IMR-90 (cell line): ENCODE data around the gene SWAP70. TPM values are rescaled to one million over a fixed set of nuclear protein-coding genes. Genes with fewer than 3 reads are reported as not detected.
A peak's percentile ranks its signal among the peaks of the same experiment; 100 is the strongest.

Source experiments
- ATAC-seq: fragments of 200-7000 bp; cut with Tn5 transposase; 2 replicates; pipeline ENCODE4 v1.9.1; 2020; ENCODE audit warnings: low read depth, mild to moderate bottlenecking, moderate library complexity
- BruUV-seq: library from RNA; stranded (reverse); fragments of 400-500 nt; replicated peaks from 2 replicates; lab custom pipeline; 2021; lab: Mats Ljungman, UMichigan
- CTCF ChIA-PET: fragments of 300-600 bp; formaldehyde crosslinking; extraction: SDS; loops from one replicate; lab custom pipeline; 2021; ENCODE audit warnings: antibody characterized with exemption; lab: Yijun Ruan, JAX
- POLR2A ChIA-PET: fragments of 300-600 bp; sonication (Branson Sonifier 250); formaldehyde crosslinking; loops from one replicate; lab custom pipeline; 2022; ENCODE audit warnings: antibody characterized with exemption; ENCODE audit not compliant: unreplicated experiment; lab: Charles Lee
- DNase-seq: peaks from one replicate; pipeline ENCODE4 v3.0.0; 2013
- H2AFZ ChIP-seq: replicated peaks from 2 replicates; pipeline ENCODE3; 2013; ENCODE audit warnings: low read length, mild to moderate bottlenecking; ENCODE audit not compliant: poor library complexity
- H2AK5ac ChIP-seq: 2 replicates; pipeline ENCODE4 v1.6.1; 2013; ENCODE audit warnings: low read depth, low read length, inconsistent platforms
- H2AK9ac ChIP-seq: replicated peaks from 2 replicates; pipeline ENCODE3; 2013; ENCODE audit warnings: mild to moderate bottlenecking, low read depth, low read length, moderate library complexity; ENCODE audit not compliant: poor library complexity
- H2BK120ac ChIP-seq: 2 replicates; pipeline ENCODE4 v1.6.1; 2013; ENCODE audit warnings: low read depth, low read length, inconsistent platforms
- H2BK15ac ChIP-seq: 3 replicates; pipeline ENCODE4 v1.6.1; 2013; ENCODE audit warnings: low read depth, low read length, inconsistent platforms
- H2BK20ac ChIP-seq: 2 replicates; pipeline ENCODE4 v1.6.1; 2013; ENCODE audit warnings: low read depth, mild to moderate bottlenecking, inconsistent platforms, low read length, moderate library complexity
- H2BK5ac ChIP-seq: 2 replicates; pipeline ENCODE4 v1.6.1; 2013; ENCODE audit warnings: mild to moderate bottlenecking, low read depth, low read length, inconsistent platforms; ENCODE audit not compliant: poor library complexity, severe bottlenecking
- H3K14ac ChIP-seq: replicated peaks from 2 replicates; pipeline ENCODE4 v1.6.1; 2013; ENCODE audit warnings: low read depth, low read length, inconsistent platforms
- H3K18ac ChIP-seq: 2 replicates; pipeline ENCODE4 v1.6.1; 2013; ENCODE audit warnings: low read depth, low read length, control low read depth
- H3K23ac ChIP-seq: 2 replicates; pipeline ENCODE4 v1.6.1; 2013; ENCODE audit warnings: low read depth, low read length, inconsistent platforms
- H3K27ac ChIP-seq: 2 replicates; pipeline ENCODE4 v1.5.1; 2013; ENCODE audit warnings: mild to moderate bottlenecking, control low read depth, low read length; ENCODE audit not compliant: insufficient read depth
- H3K27me3 ChIP-seq: 2 replicates; pipeline ENCODE4 v1.6.1; 2013; ENCODE audit warnings: low read length; ENCODE audit not compliant: control insufficient read depth, insufficient read depth
- H3K36me3 ChIP-seq: 2 replicates; pipeline ENCODE4 v1.6.1; 2013; ENCODE audit warnings: low read length, mixed read lengths; ENCODE audit not compliant: control insufficient read depth, insufficient read depth
- H3K4ac ChIP-seq: 2 replicates; pipeline ENCODE4 v1.6.1; 2013; ENCODE audit warnings: low read depth, low read length, inconsistent platforms
- H3K4me1 ChIP-seq: 2 replicates; pipeline ENCODE4 v1.6.1; 2013; ENCODE audit warnings: low read length, mixed read lengths; ENCODE audit not compliant: control insufficient read depth, insufficient read depth
- H3K4me2 ChIP-seq: 2 replicates; pipeline ENCODE4 v1.6.1; 2013; ENCODE audit warnings: low read depth, mild to moderate bottlenecking, control low read depth, low read length, moderate library complexity
- H3K4me3 ChIP-seq: 2 replicates; pipeline ENCODE4 v1.5.1; 2013; ENCODE audit warnings: low read depth, mild to moderate bottlenecking, control low read depth, low read length, moderate library complexity; ENCODE audit not compliant: insufficient read depth
- H3K56ac ChIP-seq: 2 replicates; pipeline ENCODE4 v1.6.1; 2013; ENCODE audit warnings: low read length, inconsistent platforms; ENCODE audit not compliant: insufficient read depth; ENCODE audit errors: extremely low read depth
- H3K79me1 ChIP-seq, 2 experiments: 2 replicates each; pipeline ENCODE4 v1.6.1; 2013; ENCODE audit warnings: low read length in 2 of 2, inconsistent platforms in 1 of 2, low read depth in 1 of 2
- H3K9ac ChIP-seq: 2 replicates; pipeline ENCODE4 v1.6.1; 2013; ENCODE audit warnings: low read depth, low read length, control low read depth
- H3K9me1 ChIP-seq: 2 replicates; pipeline ENCODE4 v1.6.1; 2013; ENCODE audit warnings: low read length, inconsistent platforms; ENCODE audit not compliant: insufficient read depth
- H3K9me3 ChIP-seq: 2 replicates; pipeline ENCODE4 v1.6.1; 2013; ENCODE audit warnings: low read length; ENCODE audit not compliant: control insufficient read depth, insufficient read depth
- H4K20me1 ChIP-seq: 2 replicates; pipeline ENCODE4 v1.6.1; 2013; ENCODE audit warnings: low read length, inconsistent platforms; ENCODE audit not compliant: insufficient read depth
- H4K5ac ChIP-seq: 2 replicates; pipeline ENCODE4 v1.6.1; 2013; ENCODE audit warnings: mild to moderate bottlenecking, low read depth, low read length, control low read depth
- H4K8ac ChIP-seq, 2 experiments: 2 replicates each; pipeline ENCODE4 v1.6.1; 2013; ENCODE audit warnings: low read depth in 2 of 2, low read length in 2 of 2, control low read depth in 1 of 2, inconsistent platforms in 1 of 2
- H4K91ac ChIP-seq: 2 replicates; pipeline ENCODE4 v1.6.1; 2013; ENCODE audit warnings: low read depth, low read length, inconsistent platforms; ENCODE audit not compliant: insufficient read depth
- ELK1 ChIP-seq: fragments of 150-350 bp; IDR thresholded peaks from 2 replicates; pipeline ENCODE4 v1.6.1; 2016; ENCODE audit warnings: low read depth, mild to moderate bottlenecking, low read length, moderate library complexity, borderline replicate concordance
- FOS ChIP-seq: fragments of 150-350 bp; IDR thresholded peaks from 2 replicates; pipeline ENCODE4 v1.6.1; 2016; ENCODE audit warnings: low read depth, low read length
- MAFK ChIP-seq: IDR thresholded peaks from 2 replicates; pipeline ENCODE4 v1.6.1; 2012; ENCODE audit warnings: low read depth, low read length, improper control_type of control experiment
- WGBS, 2 experiments: methylation state at CpG; one replicate each; pipeline versions ENCODE4 v1.1.5 to v1.1.7; 2013; ENCODE audit warnings: missing lambda C conversion rate in 2 of 2; ENCODE audit not compliant: insufficient read length in 1 of 2; ENCODE audit errors: extremely low coverage in 2 of 2; 5-methylcytosine and 5-hydroxymethylcytosine counted together
- dilution Hi-C: fragments of 300-500 bp; cut with HindIII; formaldehyde crosslinking; loops from one replicate; pipeline ENCODE4 v1.14.3; 2018; ENCODE audit warnings: low sequenced_read_pairs; ENCODE audit not compliant: unreplicated experiment
- in situ Hi-C: fragments of 300-500 bp; cut with MboI; formaldehyde crosslinking; loops from 3 replicates; pipeline ENCODE4 v1.14.3; 2019; ENCODE audit warnings: low sequenced_read_pairs, inconsistent platforms, mixed read lengths
- intact Hi-C: fragments of 100-400 bp; cut with micrococcal nuclease; formaldehyde crosslinking; loops from 2 replicates; pipeline ENCODE4 v1.10.0; 2022
- polyA plus RNA-seq, 3 experiments: library from polyadenylated mRNA; depleted of rRNA; stranded (reverse); fragments of >200 nt; gene quantifications; 2 replicates each; pipeline ENCODE4 v1.2.3, GENCODE V29; 2012; ENCODE audit warnings: low replicate concordance in 1 of 3
- total RNA-seq: library from RNA; depleted of rRNA; stranded (reverse); fragments of >200 nt; gene quantifications from 2 replicates; pipeline ENCODE4 v1.2.3, GENCODE V29; 2012

The SWAP70 gene
- total and polyA plus RNA-seq, 2 of the 4 experiments (the other 2 are of a cell fraction), result 15.5 to 19.9 TPM

- no TSS peak for BruUV-seq
- in situ Hi-C loops, result no loop called here
- no peaks in the 10 kb centered on the region for H3K27me3 ChIP-seq
Observed at GRCh38 chr11:9790703-9791102, 126.8 kb downstream of the SWAP70 start.

More at GRCh38 chr11:9790703-9791102, 126.8 kb downstream of the SWAP70 start:
- Histone ChIP-seq H2AK9ac (no peak overlapping the region), H3K27ac (no peak overlapping the region), H3K9ac (no peak overlapping the region), H3K4me3 (no peak overlapping the region), H3K4me1 (peaks cover 12% of the 10 kb centered on the region), H2BK20ac (peak overlapping the region; percentile 27; the same call in 1 of the 2 replicates), H3K18ac (peak overlapping the region; percentile 66; the same call in 1 of the 2 replicates), H3K9me3 (no peaks in the 10 kb centered on the region), H3K14ac (no peak overlapping the region), H2AFZ (no peak overlapping the region), H3K56ac (no peak overlapping the region), H2BK15ac (no peak overlapping the region), H3K23ac (no peak overlapping the region), H4K91ac (no peak overlapping the region), H3K36me3 (peaks cover 22% of the 10 kb centered on the region), H2AK5ac (no peak overlapping the region), H3K4me2 (no peak overlapping the region), H2BK5ac (no peak overlapping the region), H4K8ac (no peak overlapping the region; a peak in 1 of 4 replicates), H4K20me1 (no peaks in the 10 kb centered on the region), H3K79me1 (peaks cover 10 to 29% of the 10 kb centered on the region in 2 experiments), H3K9me1 (peaks cover 26% of the 10 kb centered on the region), H2BK120ac (no peak overlapping the region; the same call in 1 of the 2 replicates), H4K5ac (no peak overlapping the region), H3K4ac (no peak overlapping the region)
- CTCF ChIA-PET, result no interaction called here
- dilution Hi-C loops (no loop called here), intact Hi-C loops (no loop called here)
- POLR2A ChIA-PET, result interaction anchor here (0.5 kb wide), 1 partner anchor 514 kb away, joined by 4 read pairs; the partner anchor contains the start of gene ADM
- WGBS, 2 experiments, result 53% methylated on average over 2 of the region's 3 CpGs; no CpG with 5 or more reads in 1 of the 2 experiments
- ATAC-seq (no peak), DNase-seq (no peak)
- TF ChIP-seq ELK1 (no peak), FOS (no peak), MAFK (no peak)
